B cell (primary cell): ENCODE measurements around the gene LDLRAD3. TPM values are rescaled to one million over a fixed set of nuclear protein-coding genes. Genes with fewer than 3 reads are reported as not detected.

Experiments
- ATAC-seq: fragments of 200-7000 bp; cut with Tn5 transposase; one replicate; pipeline ENCODE4 v1.10.0; 2021; ENCODE audit warnings: low read depth, mild to moderate bottlenecking, moderate number of reproducible peaks, moderate library complexity
- CTCF ChIA-PET: fragments of 350-600 bp; sonication (Branson Sonifier 250); formaldehyde crosslinking; loops from one replicate; lab custom pipeline; 2021; ENCODE audit warnings: antibody characterized with exemption, inconsistent platforms; lab: Charles Lee
- POLR2A ChIA-PET: fragments of 350-600 bp; sonication (Branson Sonifier 250); formaldehyde crosslinking; loops from one replicate; lab custom pipeline; 2021; ENCODE audit warnings: antibody characterized with exemption; lab: Charles Lee
- DNase-seq: peaks from one replicate; pipeline ENCODE4 v3.0.0; 2013
- H2AFZ ChIP-seq: 2 replicates; pipeline ENCODE4 v1.6.1; 2012; ENCODE audit warnings: mild to moderate bottlenecking, low read depth, low read length; ENCODE audit not compliant: insufficient read depth, poor library complexity, severe bottlenecking
- H3K27ac ChIP-seq, 2 donors: 1 replicate in 1 of 2; 2 replicates in 1 of 2; pipeline ENCODE4 v1.5.1; 2012 to 2013; ENCODE audit warnings: low read length in 2 of 2, mild to moderate bottlenecking in 2 of 2, moderate library complexity in 1 of 2
- H3K27me3 ChIP-seq, 4 experiments: fragments of 200-600 bp in 1 of 4; sonication (generic) in 1 of 4; replicated peaks in 1 of 4; 1 replicate in 2 of 4; 2 replicates in 2 of 4; pipeline versions ENCODE4 v1.6.1 to v1.7.0; 2013 to 2016; ENCODE audit warnings: low read length in 3 of 4, mild to moderate bottlenecking in 2 of 4, mixed read lengths in 1 of 4, moderate library complexity in 1 of 4; ENCODE audit not compliant: insufficient read depth in 4 of 4, control insufficient read depth in 3 of 4; ENCODE audit errors: control extremely low read depth in 1 of 4
- H3K36me3 ChIP-seq, 2 experiments: replicated peaks in 1 of 2; 1 replicate in 1 of 2; 2 replicates in 1 of 2; pipeline versions ENCODE4 v1.6.1 to v1.7.1; 2013; ENCODE audit warnings: low read length in 1 of 2; ENCODE audit not compliant: insufficient read depth in 2 of 2, control insufficient read depth in 1 of 2; ENCODE audit errors: control extremely low read depth in 1 of 2, extremely low read depth in 1 of 2
- H3K4me1 ChIP-seq, 2 donors: fragments of 200-600 bp in 1 of 2; sonication (generic) in 1 of 2; 1 replicate in 1 of 2; 2 replicates in 1 of 2; pipeline versions ENCODE4 v1.5.1 to v1.6.1; 2013 to 2017; ENCODE audit warnings: low read length in 2 of 2; ENCODE audit not compliant: control insufficient read depth in 2 of 2, insufficient read depth in 2 of 2
- H3K4me2 ChIP-seq: replicated peaks from 2 replicates; pipeline ENCODE3; 2012; ENCODE audit warnings: mild to moderate bottlenecking, low read depth, low read length; ENCODE audit not compliant: poor library complexity, severe bottlenecking
- H3K4me3 ChIP-seq, 5 experiments: fragments of 200-600 bp in 1 of 5; sonication (generic) in 1 of 5; 1 replicate in 3 of 5; 2 replicates in 2 of 5; pipeline versions ENCODE4 v1.5.1 to v1.7.0; 2011 to 2016; ENCODE audit warnings: low read length in 4 of 5, mild to moderate bottlenecking in 4 of 5, low read depth in 2 of 5, control low read depth in 1 of 5, moderate library complexity in 1 of 5; ENCODE audit not compliant: insufficient read depth in 1 of 5; ENCODE audit errors: control extremely low read depth in 1 of 5, extremely low read depth in 1 of 5
- H3K79me2 ChIP-seq: fragments of 200-600 bp; sonication (generic); one replicate; pipeline ENCODE4 v1.6.0; 2016; ENCODE audit warnings: low read length; ENCODE audit not compliant: control insufficient read depth, insufficient read depth
- H3K9ac ChIP-seq: fragments of 200-600 bp; sonication (generic); 2 replicates; pipeline ENCODE4 v1.6.1; 2017; ENCODE audit warnings: mild to moderate bottlenecking, low read length, moderate library complexity
- H3K9me3 ChIP-seq, 3 donors: one replicate each; pipeline versions ENCODE4 v1.6.1 to v1.7.1; 2013; ENCODE audit warnings: low read length in 2 of 3; ENCODE audit not compliant: control insufficient read depth in 2 of 3, insufficient read depth in 1 of 3; ENCODE audit errors: control extremely low read depth in 1 of 3
- H4K20me1 ChIP-seq: 2 replicates; pipeline ENCODE4 v1.6.0; 2012; ENCODE audit warnings: mild to moderate bottlenecking, low read length; ENCODE audit not compliant: insufficient read depth, control insufficient read depth, poor library complexity, severe bottlenecking
- H3K27ac Mint-ChIP-seq: one replicate; pipeline ENCODE4 v1.8.0; 2021; ENCODE audit warnings: mixed read lengths
- H3K27me3 Mint-ChIP-seq: one replicate; pipeline ENCODE4 v1.8.0; 2021; ENCODE audit warnings: mixed read lengths
- H3K4me1 Mint-ChIP-seq: one replicate; pipeline ENCODE4 v1.8.0; 2021; ENCODE audit warnings: mixed read lengths
- H3K4me3 Mint-ChIP-seq: one replicate; pipeline ENCODE4 v1.8.0; 2021; ENCODE audit warnings: mixed read lengths
- H3K9me3 Mint-ChIP-seq: one replicate; pipeline ENCODE4 v1.8.0; 2022; ENCODE audit warnings: mixed read lengths; ENCODE audit not compliant: insufficient read depth
- CTCF ChIP-seq: fragments of 200-600 bp; IDR thresholded peaks from one replicate; pipeline ENCODE4 v1.8.0; 2022; ENCODE audit warnings: antibody characterized with exemption, mild to moderate bottlenecking
- EZH2 ChIP-seq: IDR thresholded peaks from 2 replicates; pipeline ENCODE4 v1.6.1; 2012; ENCODE audit warnings: borderline replicate concordance, low read depth, mild to moderate bottlenecking, moderate library complexity, low read length; ENCODE audit not compliant: insufficient read depth, poor library complexity, severe bottlenecking
- WGBS: methylation state at CpG from one replicate; pipeline ENCODE4 v1.1.5; 2013; ENCODE audit warnings: missing lambda C conversion rate; ENCODE audit not compliant: insufficient coverage; 5-methylcytosine and 5-hydroxymethylcytosine counted together
- intact Hi-C: fragments of 100-400 bp; cut with micrococcal nuclease; formaldehyde crosslinking; loops from one replicate; pipeline ENCODE4 v1.10.0; 2022
- polyA plus RNA-seq: library from polyadenylated mRNA; depleted of rRNA; stranded (reverse); fragments of >200 nt; gene quantifications from 2 replicates; pipeline ENCODE4 v1.2.3, GENCODE V29; 2012
- total RNA-seq, 2 donors: library from RNA; stranded (reverse); fragments of 120-200 nt in 1 of 2; gene quantifications; 1 replicate in 1 of 2; 2 replicates in 1 of 2; pipeline versions ENCODE4 v1.2.3 to v1.2.4, GENCODE V29; 2013 to 2022

Gene LDLRAD3
- total and polyA plus RNA-seq, 2 donors (not counting 1 experiment from before 2014, with no cell fraction given), result 0.01 TPM; not detected in 1

GRCh38 chr11:36053862-36054261 lies 110.0 kb downstream of the LDLRAD3 start:
- H3K9me3 Mint-ChIP-seq, result peaks cover 4% of the 10 kb centered on the region
- WGBS, result 94% methylated on average over 2 of the region's 3 CpGs
- H3K27me3 ChIP-seq, result peaks cover 0 to 4% (median 0%) of the 10 kb centered on the region in 4 experiments
- DNase-seq (no peak), ATAC-seq (no peak)
- H3K9ac ChIP-seq, result no peak overlapping the region
- H3K4me1 ChIP-seq, result no peaks in the 10 kb centered on the region
- no peak overlapping the region for H3K27ac Mint-ChIP-seq
- H3K79me2 ChIP-seq, result no peaks in the 10 kb centered on the region
- ChIA-PET POLR2A (no interaction called here), CTCF (no interaction called here)
- H3K4me3 Mint-ChIP-seq, result no peak overlapping the region
- H2AFZ ChIP-seq, result no peak overlapping the region
- H3K27ac ChIP-seq, result no peak overlapping the region
- no peaks in the 10 kb centered on the region for H3K36me3 ChIP-seq
- no peak overlapping the region for H3K4me3 ChIP-seq
- H3K27me3 Mint-ChIP-seq, result peaks cover 9% of the 10 kb centered on the region
- H3K4me1 Mint-ChIP-seq, result no peaks in the 10 kb centered on the region
- intact Hi-C loops, result no loop called here
- TF ChIP-seq EZH2 (no peak), CTCF (no peak)
- H3K9me3 ChIP-seq, result peaks cover 0 to 6% (median 0%) of the 10 kb centered on the region in 3 donors
- no peak overlapping the region for H3K4me2 ChIP-seq
- H4K20me1 ChIP-seq, result no peaks in the 10 kb centered on the region

- H3K4me1 ChIP-seq, result no peaks in the 10 kb centered on the region
- Mint-ChIP-seq H3K27me3 (peaks cover 10% of the 10 kb centered on the region), H3K9me3 (peaks cover 5% of the 10 kb centered on the region), H3K27ac (no peak overlapping the region), H3K4me3 (no peak overlapping the region), H3K4me1 (no peaks in the 10 kb centered on the region)
- DNase-seq (no peak), ATAC-seq (no peak)
- no peak overlapping the region for H3K4me3 ChIP-seq
- H3K27me3 ChIP-seq, result peaks cover 0 to 8% (median 0%) of the 10 kb centered on the region in 4 experiments
- no peak overlapping the region for H3K27ac ChIP-seq
- peaks cover 0 to 9% (median 0%) of the 10 kb centered on the region in 3 donors for H3K9me3 ChIP-seq
- H2AFZ ChIP-seq, result no peak overlapping the region
- H4K20me1 ChIP-seq, result no peaks in the 10 kb centered on the region
- no peak overlapping the region for H3K4me2 ChIP-seq
- no peaks in the 10 kb centered on the region for H3K36me3 ChIP-seq
- POLR2A ChIA-PET, result no interaction called here
- TF ChIP-seq EZH2 (no peak), CTCF (no peak)
- no peaks in the 10 kb centered on the region for H3K79me2 ChIP-seq
- CTCF ChIA-PET, result no interaction called here
- no peak overlapping the region for H3K9ac ChIP-seq
- intact Hi-C loops, result no loop called here
- WGBS, result 75% methylated on average over 1 of the region's 1 CpG
These were observed 110.8 kb downstream of the LDLRAD3 start for GRCh38 chr11:36054628-36055027.
